CD14-positive monocyte (primary cell): ENCODE data around the gene DPP10. TPM values are rescaled to one million over a fixed set of nuclear protein-coding genes. Genes with fewer than 3 reads are reported as not detected.

ENCODE experiments used
- DNase-seq, 3 donors: peaks; one replicate each; pipeline ENCODE4 v3.0.0-alpha.2; 2011 to 2022
- H2AFZ ChIP-seq: 2 replicates; pipeline ENCODE4 v1.6.0; 2012; ENCODE audit warnings: mild to moderate bottlenecking, low read depth, low read length, inconsistent platforms; ENCODE audit not compliant: insufficient read depth, poor library complexity, severe bottlenecking
- H3K27ac ChIP-seq, 2 donors: 1 replicate in 1 of 2; 2 replicates in 1 of 2; pipeline ENCODE4 v1.5.1; 2012 to 2013; ENCODE audit warnings: low read length in 2 of 2, control low read depth in 1 of 2, inconsistent platforms in 1 of 2, low read depth in 1 of 2, mild to moderate bottlenecking in 1 of 2
- H3K27me3 ChIP-seq, 2 donors: one replicate each; pipeline versions ENCODE4 v1.6.0 to v1.6.1; 2011 to 2013; ENCODE audit warnings: low read length in 2 of 2; ENCODE audit not compliant: control insufficient read depth in 2 of 2, insufficient read depth in 2 of 2
- H3K36me3 ChIP-seq, 2 donors: replicated peaks in 1 of 2; 1 replicate in 1 of 2; 2 replicates in 1 of 2; pipeline versions ENCODE4 v1.5.1 to v1.6.1; 2012 to 2013; ENCODE audit warnings: low read length in 2 of 2, control low read depth in 1 of 2, inconsistent platforms in 1 of 2, mild to moderate bottlenecking in 1 of 2; ENCODE audit not compliant: insufficient read depth in 2 of 2, control insufficient read depth in 1 of 2
- H3K4me1 ChIP-seq, 2 donors: 1 replicate in 1 of 2; 2 replicates in 1 of 2; pipeline versions ENCODE4 v1.5.1 to v1.6.1; 2012 to 2013; ENCODE audit warnings: low read length in 2 of 2, control low read depth in 1 of 2, inconsistent platforms in 1 of 2, mild to moderate bottlenecking in 1 of 2, moderate library complexity in 1 of 2; ENCODE audit not compliant: insufficient read depth in 2 of 2, control insufficient read depth in 1 of 2
- H3K4me2 ChIP-seq: replicated peaks from 2 replicates; pipeline ENCODE3; 2012; ENCODE audit warnings: low read length, moderate library complexity, mild to moderate bottlenecking; ENCODE audit not compliant: poor library complexity, severe bottlenecking; ENCODE audit errors: extremely low read depth
- H3K4me3 ChIP-seq, 3 experiments: fragments of 200-600 bp in 1 of 3; sonication (generic) in 1 of 3; replicated peaks in 1 of 3; 1 replicate in 2 of 3; 2 replicates in 1 of 3; pipeline ENCODE4 v1.5.1; 2011 to 2013; ENCODE audit warnings: low read length in 3 of 3, mild to moderate bottlenecking in 3 of 3, control low read depth in 2 of 3, low read depth in 2 of 3, inconsistent platforms in 1 of 3, moderate library complexity in 1 of 3
- H3K79me2 ChIP-seq: 2 replicates; pipeline ENCODE4 v1.6.0; 2012; ENCODE audit warnings: mild to moderate bottlenecking, control low read depth, inconsistent platforms, low read length, moderate library complexity; ENCODE audit not compliant: insufficient read depth
- H3K9ac ChIP-seq: 2 replicates; pipeline ENCODE4 v1.6.0; 2017; ENCODE audit warnings: low read length, mild to moderate bottlenecking; ENCODE audit not compliant: insufficient read depth, poor library complexity, severe bottlenecking
- H3K9me3 ChIP-seq, 2 donors: replicated peaks in 1 of 2; 1 replicate in 1 of 2; 2 replicates in 1 of 2; pipeline versions ENCODE4 v1.5.1 to v1.6.1; 2012 to 2013; ENCODE audit warnings: low read length in 2 of 2, control low read depth in 1 of 2; ENCODE audit not compliant: control insufficient read depth in 1 of 2, insufficient read depth in 1 of 2
- H4K20me1 ChIP-seq: 2 replicates; pipeline ENCODE4 v1.6.0; 2012; ENCODE audit warnings: mild to moderate bottlenecking, low read length, control low read depth, moderate library complexity; ENCODE audit not compliant: insufficient read depth
- H3K27ac Mint-ChIP-seq, 7 donors: one replicate each; pipeline ENCODE4 v1.8.0; 2020; ENCODE audit warnings: mild to moderate bottlenecking in 7 of 7, mixed read lengths in 7 of 7, moderate library complexity in 6 of 7, inconsistent platforms in 2 of 7
- H3K27me3 Mint-ChIP-seq, 3 donors: one replicate each; pipeline ENCODE4 v1.8.0; 2021 to 2022; ENCODE audit warnings: low read depth in 3 of 3, mild to moderate bottlenecking in 3 of 3, mixed read lengths in 3 of 3, moderate library complexity in 3 of 3, inconsistent platforms in 1 of 3
- H3K36me3 Mint-ChIP-seq, 2 donors: one replicate each; pipeline ENCODE4 v1.8.0; 2020; ENCODE audit warnings: mixed read lengths in 2 of 2, inconsistent platforms in 1 of 2, mild to moderate bottlenecking in 1 of 2
- H3K4me1 Mint-ChIP-seq: one replicate; pipeline ENCODE4 v1.8.0; 2020; ENCODE audit warnings: mild to moderate bottlenecking, mixed read lengths
- H3K4me3 Mint-ChIP-seq, 2 donors: one replicate each; pipeline ENCODE4 v1.8.0; 2020; ENCODE audit warnings: mild to moderate bottlenecking in 2 of 2, mixed read lengths in 2 of 2, moderate library complexity in 1 of 2
- H3K9me3 Mint-ChIP-seq, 7 donors: one replicate each; pipeline ENCODE4 v1.8.0; 2020 to 2022; ENCODE audit warnings: mixed read lengths in 7 of 7, mild to moderate bottlenecking in 6 of 7, moderate library complexity in 6 of 7, inconsistent platforms in 2 of 7
- CTCF ChIP-seq: fragments of 200-600 bp; IDR thresholded peaks from one replicate; pipeline ENCODE4 v1.8.0; 2022; ENCODE audit warnings: antibody characterized with exemption, mild to moderate bottlenecking
- WGBS: methylation state at CpG from one replicate; pipeline ENCODE4 v1.1.5; 2013; ENCODE audit warnings: missing lambda C conversion rate; ENCODE audit not compliant: insufficient coverage; 5-methylcytosine and 5-hydroxymethylcytosine counted together
- intact Hi-C, 2 donors: fragments of 100-400 bp; cut with micrococcal nuclease; formaldehyde crosslinking; loops; one replicate each; pipeline versions ENCODE4 v1.15.0 to v1.15.1; 2023
- polyA plus RNA-seq, 3 donors: library from polyadenylated mRNA; depleted of rRNA in 1 of 3; unstranded in 2 of 3; stranded (reverse) in 1 of 3; fragments of 300-500 nt in 2 of 3; fragments of >200 nt in 1 of 3; fragmentation: Illumina TruSeq in 2 of 3; gene quantifications; 1 replicate in 2 of 3; 2 replicates in 1 of 3; pipeline ENCODE4 v1.2.3, GENCODE V29; 2012 to 2021

DPP10 gene
- polyA plus RNA-seq, 3 donors = not detected

DNA sequence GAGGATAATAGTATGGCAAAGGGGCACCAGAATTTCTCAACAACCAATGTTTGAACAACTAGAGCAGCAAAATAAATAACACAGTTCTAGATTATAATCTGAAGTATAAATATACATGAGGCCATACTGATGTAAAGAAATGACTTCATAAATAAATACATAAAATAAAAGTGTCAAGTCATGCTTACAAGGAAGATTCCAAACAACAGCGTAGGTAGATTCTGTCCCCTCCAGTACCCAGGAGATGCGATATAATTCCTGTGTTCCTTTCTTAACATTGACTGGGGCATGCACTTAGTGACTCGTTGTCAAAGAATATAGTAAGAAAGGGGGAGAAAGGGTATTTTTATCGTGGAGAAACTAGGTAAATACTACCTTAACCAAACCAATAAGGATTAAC lies 355.1 kb downstream of the DPP10 start:
- no peaks in the 10 kb centered on the region for H3K27me3 ChIP-seq
- no peak for TF ChIP-seq CTCF
- Mint-ChIP-seq H3K9me3 (peaks cover 0 to 9% (median 4%) of the 10 kb centered on the region in 7 donors), H3K27ac (no peak overlapping the region), H3K36me3 (no peaks in the 10 kb centered on the region), H3K27me3 (no peaks in the 10 kb centered on the region), H3K4me1 (no peaks in the 10 kb centered on the region), H3K4me3 (no peak overlapping the region)
- intact Hi-C loops = no loop called here
- DNase-seq = no peak
- WGBS = no CpG with 5 or more reads among the region's 4 CpGs
- H3K9ac ChIP-seq = no peak overlapping the region
- no peak overlapping the region for H2AFZ ChIP-seq
- H3K9me3 ChIP-seq = peaks cover 0 to 3% of the 10 kb centered on the region in 2 donors
- no peaks in the 10 kb centered on the region for H4K20me1 ChIP-seq
- no peaks in the 10 kb centered on the region for H3K4me1 ChIP-seq
- no peaks in the 10 kb centered on the region for H3K36me3 ChIP-seq
- H3K4me2 ChIP-seq = no peak overlapping the region
- H3K4me3 ChIP-seq = no peak overlapping the region
- H3K27ac ChIP-seq = no peak overlapping the region
- H3K79me2 ChIP-seq = no peaks in the 10 kb centered on the region

DNA sequence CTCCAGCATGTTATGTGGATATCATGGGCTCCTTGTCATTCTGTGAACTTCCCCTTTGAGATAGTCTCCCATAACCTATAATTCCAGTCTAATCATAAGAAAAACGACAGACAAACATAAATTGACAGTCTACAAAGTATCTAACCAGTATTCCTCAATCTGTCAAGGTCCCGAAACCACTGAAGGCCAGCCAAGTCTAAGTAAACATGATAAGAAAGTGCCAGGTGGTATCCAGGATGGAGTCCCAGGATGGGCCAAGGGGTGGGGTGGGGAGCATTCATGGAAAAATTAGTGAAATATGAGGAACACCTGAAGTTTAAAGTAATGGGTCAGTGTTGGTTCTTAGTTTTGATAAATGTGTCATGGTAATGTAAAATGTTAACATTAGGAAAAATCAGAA lies 355.5 kb downstream of the DPP10 start:
- H3K4me3 ChIP-seq = no peak overlapping the region
- no peak for DNase-seq
- H2AFZ ChIP-seq = no peak overlapping the region
- H3K4me1 Mint-ChIP-seq = no peaks in the 10 kb centered on the region
- H3K27me3 Mint-ChIP-seq = no peaks in the 10 kb centered on the region
- no peak for TF ChIP-seq CTCF
- no peak overlapping the region for H3K27ac ChIP-seq
- H3K4me2 ChIP-seq = no peak overlapping the region
- H3K9me3 Mint-ChIP-seq = peaks cover 0 to 9% (median 4%) of the 10 kb centered on the region in 7 donors
- H4K20me1 ChIP-seq = no peaks in the 10 kb centered on the region
- H3K36me3 ChIP-seq = no peaks in the 10 kb centered on the region
- no peaks in the 10 kb centered on the region for H3K27me3 ChIP-seq
- no peak overlapping the region for H3K27ac Mint-ChIP-seq
- WGBS = 100% methylated on average over 1 of the region's 2 CpGs
- no peaks in the 10 kb centered on the region for H3K79me2 ChIP-seq
- H3K36me3 Mint-ChIP-seq = no peaks in the 10 kb centered on the region
- H3K9me3 ChIP-seq = peaks cover 0 to 3% of the 10 kb centered on the region in 2 donors
- H3K4me3 Mint-ChIP-seq = no peak overlapping the region
- H3K9ac ChIP-seq = no peak overlapping the region
- no peaks in the 10 kb centered on the region for H3K4me1 ChIP-seq
- intact Hi-C loops = no loop called here
